ENCODE measurements around the gene PROM2.

DNA sequence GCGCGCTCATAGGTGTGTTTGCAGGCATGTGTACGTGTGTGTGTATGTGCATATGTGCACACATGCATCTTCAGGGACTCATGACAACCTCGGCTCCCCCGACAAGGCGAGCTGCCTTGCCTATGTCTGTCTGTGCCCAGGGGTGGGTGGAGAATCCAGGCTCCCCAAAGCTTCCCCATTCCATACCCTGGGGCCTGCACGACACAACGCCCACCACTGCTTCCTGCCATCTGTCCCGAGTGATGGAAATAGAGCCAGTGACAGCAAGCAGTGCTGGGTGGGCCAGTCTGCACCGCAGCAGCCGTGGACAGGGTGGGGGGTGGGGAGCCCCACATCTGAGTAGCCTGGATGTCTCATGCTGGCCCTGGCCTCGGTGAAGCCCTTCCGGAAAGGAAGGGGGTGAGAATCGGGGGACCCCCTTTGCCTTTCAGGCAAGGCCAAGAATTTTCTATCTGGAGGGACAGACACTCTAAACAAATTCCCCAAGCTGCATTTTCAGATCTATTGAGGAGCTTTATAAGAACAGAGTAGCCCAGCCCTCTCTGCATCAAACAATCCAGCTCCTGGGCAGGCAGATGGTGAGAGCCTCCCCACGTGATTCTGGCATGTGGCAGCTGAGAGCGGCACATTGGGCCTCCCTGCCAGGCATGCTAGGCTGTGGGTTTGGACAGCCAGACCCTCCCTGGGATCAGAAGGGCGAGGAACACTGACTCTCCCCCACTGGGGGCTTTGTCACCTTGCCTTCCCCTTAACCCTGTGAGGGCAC, 27.8 kb downstream of the PROM2 start:
- TF ChIP-seq, protein P1, sequence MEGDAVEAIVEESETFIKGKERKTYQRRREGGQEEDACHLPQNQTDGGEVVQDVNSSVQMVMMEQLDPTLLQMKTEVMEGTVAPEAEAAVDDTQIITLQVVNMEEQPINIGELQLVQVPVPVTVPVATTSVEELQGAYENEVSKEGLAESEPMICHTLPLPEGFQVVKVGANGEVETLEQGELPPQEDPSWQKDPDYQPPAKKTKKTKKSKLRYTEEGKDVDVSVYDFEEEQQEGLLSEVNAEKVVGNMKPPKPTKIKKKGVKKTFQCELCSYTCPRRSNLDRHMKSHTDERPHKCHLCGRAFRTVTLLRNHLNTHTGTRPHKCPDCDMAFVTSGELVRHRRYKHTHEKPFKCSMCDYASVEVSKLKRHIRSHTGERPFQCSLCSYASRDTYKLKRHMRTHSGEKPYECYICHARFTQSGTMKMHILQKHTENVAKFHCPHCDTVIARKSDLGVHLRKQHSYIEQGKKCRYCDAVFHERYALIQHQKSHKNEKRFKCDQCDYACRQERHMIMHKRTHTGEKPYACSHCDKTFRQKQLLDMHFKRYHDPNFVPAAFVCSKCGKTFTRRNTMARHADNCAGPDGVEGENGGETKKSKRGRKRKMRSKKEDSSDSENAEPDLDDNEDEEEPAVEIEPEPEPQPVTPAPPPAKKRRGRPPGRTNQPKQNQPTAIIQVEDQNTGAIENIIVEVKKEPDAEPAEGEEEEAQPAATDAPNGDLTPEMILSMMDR (conservative IDR thresholded peaks at IDR 0.05; ENCODE audit: low read depth, low read length): no peak
- no peak for TF ChIP-seq EZH2 (IDR thresholded peaks at IDR 0.05; ENCODE audit: low read length, unreplicated experiment)

Measured in PC-3 (cell line).